Activated CD4-positive, alpha-beta T cell treated with anti-CD3 and anti-CD28 coated beads, Interleukin-2, amount 50 U/mL, for 48 hours (primary cell): ENCODE measurements around the gene KRT13.

ENCODE experiments used
- DNase-seq, 2 experiments: peaks; one replicate each; pipeline ENCODE4 v3.0.0-alpha.2; 2020

KRT13 gene

GRCh38 chr17:41518789-41519449 lies 13.5 kb upstream of the KRT13 start, which contains the start of gene KRT15:
TSS of gene KRT15 (minus strand) at chr17:41518890. CDS start at chr17:41518827, 63 bp downstream.
- no peak for DNase-seq

GRCh38 chr17:41518031-41518430 lies 12.6 kb upstream of the KRT13 start:
- no peak for DNase-seq

- no peak for DNase-seq
These were observed 11.4 kb upstream of the KRT13 start for GRCh38 chr17:41516830-41517283.

DNA sequence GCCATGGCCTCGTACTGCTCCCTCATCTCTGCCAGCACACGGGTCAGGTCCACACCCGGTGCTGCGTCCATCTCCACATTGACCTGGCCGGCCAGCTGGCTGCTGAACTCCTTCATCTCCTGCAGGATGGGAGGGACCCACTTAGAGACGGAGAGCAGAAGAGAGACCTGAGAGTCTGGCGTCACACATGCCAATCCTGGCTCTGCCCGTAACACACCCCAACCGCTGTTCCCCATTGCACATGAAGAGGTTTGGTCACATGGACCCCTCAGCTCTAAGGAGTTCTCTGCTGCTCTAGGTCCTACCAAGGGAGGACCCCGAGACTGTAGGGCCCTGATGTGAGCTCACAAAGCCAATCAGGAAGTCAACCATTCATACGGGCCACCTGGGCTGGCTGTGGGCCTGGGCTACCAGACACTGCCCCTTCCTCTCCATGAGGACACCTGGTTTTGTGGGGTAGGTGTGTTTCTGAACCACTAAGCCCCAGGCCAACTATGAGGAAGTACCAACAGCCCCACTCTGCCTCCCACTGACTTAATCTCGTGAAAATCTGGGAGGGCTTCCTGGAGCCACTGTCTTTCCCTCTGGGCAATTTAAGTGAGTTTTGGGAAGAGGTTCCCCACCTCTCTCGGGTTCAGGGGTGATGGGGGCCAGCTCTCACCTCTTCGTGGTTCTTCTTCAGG lies 10.9 kb upstream of the KRT13 start:
- no peak for DNase-seq

GRCh38 chr17:41513168-41513547 lies 7.7 kb upstream of the KRT13 start:
- DNase-seq: no peak

- DNase-seq: no peak
These were observed 7.2 kb upstream of the KRT13 start for GRCh38 chr17:41512546-41513167.

GRCh38 chr17:41511716-41512115 lies 6.3 kb upstream of the KRT13 start:
- no peak for DNase-seq

DNA sequence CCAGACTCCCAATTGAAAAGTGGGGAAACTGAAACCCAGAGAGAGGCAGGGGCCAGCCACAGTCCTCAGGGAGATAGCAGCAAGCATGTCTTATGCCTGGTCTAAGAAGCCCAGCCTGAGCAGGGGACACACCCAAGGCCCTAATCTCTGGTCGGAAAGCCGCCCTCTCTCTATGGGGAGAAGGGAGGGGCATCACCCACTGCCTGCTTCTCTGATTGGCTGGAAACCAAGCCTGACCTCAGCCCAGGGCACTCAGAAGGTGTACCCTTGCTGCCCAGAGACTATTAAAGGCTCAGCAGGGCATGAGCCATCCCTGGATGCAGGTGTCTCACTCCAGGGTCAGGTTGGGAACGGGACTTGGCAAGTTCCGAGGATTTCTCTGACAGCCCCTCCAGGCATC lies 5.7 kb upstream of the KRT13 start:
- DNase-seq: no peak

DNA sequence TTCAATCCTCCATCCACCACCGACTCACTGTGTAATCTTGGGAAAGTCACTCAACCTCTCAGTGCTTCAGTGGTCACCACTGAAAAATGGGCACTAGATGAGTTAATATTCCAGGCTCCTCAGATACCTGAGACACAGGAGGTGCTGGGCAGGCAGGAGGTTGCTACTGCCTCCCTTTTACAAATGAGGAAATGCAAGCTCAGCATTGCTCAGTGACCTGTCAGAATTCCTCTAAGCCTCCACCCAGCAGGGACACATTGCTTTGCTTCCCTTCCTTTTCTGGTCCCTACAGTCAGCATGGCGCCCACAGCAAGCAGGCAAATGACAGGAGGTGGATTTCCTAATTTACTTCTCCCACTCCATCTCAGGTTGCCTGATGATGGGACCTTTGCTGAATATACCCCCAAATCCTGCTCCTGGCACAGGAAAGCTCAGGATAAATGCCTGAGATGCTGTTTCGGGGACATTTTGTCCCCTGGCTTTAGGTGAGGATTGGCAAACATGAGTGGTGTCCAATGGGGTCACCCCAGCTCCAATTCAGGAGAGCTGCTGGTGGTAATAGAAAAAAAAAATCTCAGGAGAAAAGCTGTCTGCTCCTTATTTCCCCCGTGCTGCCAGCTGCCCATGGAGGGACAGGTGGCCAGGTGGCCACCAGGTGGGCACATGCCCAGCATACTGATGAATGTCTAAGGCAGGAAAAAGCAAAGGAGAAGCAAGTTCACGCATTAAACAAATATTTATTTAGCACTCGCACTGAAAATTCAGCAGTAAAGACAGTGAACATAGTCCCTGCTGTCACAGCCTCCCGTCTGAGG lies 5.0 kb upstream of the KRT13 start:
- no peak for DNase-seq

DNA sequence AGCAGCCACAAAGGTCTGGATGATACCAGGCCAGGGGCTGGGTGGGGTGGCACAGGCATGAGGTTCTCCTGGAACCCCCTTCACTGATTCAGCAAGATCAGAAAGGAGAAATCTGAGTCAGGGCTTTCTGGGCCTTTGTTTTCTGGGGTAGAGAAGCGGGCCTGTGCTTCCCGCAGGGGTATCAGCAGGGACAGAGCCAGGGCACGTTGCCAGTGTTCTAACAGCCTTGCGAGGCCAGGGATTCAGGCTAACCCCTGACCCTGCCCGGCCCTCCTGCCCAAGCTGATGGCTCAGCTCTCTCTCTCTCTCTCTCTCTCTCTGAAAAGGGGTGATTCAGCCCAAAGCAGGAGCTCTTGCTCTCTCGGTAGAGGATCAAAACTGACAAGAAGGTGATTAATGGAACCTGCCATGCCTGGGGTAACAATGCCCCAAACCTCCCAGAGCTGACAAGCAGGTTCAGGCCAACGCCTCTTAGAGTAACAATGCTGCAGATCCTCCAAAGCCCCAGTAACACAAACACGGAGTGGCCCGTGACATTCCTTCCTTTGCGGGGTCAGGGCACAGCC lies 2.0 kb upstream of the KRT13 start:
- DNase-seq: no peak

GRCh38 chr17:41505809-41506767 lies 676 bp upstream of the KRT13 start:
- DNase-seq: no peak

GRCh38 chr17:41504246-41504977 lies 1.0 kb downstream of the KRT13 start:
- no peak for DNase-seq

GRCh38 chr17:41503202-41503601 lies 2.2 kb downstream of the KRT13 start:
- no peak for DNase-seq

- DNase-seq: no peak
These were observed 5.1 kb downstream of the KRT13 start for GRCh38 chr17:41500131-41500911.

- no peak for DNase-seq
These were observed 5.7 kb downstream of the KRT13 start for GRCh38 chr17:41499714-41500113.

GRCh38 chr17:41498276-41498675 lies 7.1 kb downstream of the KRT13 start:
- no peak for DNase-seq

GRCh38 chr17:41496803-41497484 lies 8.5 kb downstream of the KRT13 start:
- DNase-seq: peak; percentile 79 to 83

GRCh38 chr17:41494524-41494923 lies 10.9 kb downstream of the KRT13 start:
- DNase-seq: no peak

DNA sequence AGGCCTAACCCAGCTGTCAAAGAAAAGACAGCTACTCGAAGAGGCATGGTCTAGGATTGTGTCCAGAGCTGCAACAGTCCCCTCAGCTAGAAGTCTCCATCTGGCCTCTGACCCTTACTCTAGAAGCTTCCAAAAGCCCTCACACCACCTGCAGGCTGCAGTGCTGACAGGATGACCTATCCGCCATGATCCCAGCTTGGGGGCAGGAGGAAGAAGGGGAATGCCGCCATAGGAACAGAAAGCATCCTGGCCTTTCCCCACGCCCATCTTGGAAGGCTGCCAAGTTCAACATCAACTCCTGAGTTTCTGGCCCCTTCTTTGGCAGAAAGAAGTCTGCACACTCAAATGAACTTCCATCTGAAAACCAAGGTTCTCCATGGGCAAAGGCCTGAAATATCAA lies 12.6 kb downstream of the KRT13 start:
- no peak for DNase-seq

DNA sequence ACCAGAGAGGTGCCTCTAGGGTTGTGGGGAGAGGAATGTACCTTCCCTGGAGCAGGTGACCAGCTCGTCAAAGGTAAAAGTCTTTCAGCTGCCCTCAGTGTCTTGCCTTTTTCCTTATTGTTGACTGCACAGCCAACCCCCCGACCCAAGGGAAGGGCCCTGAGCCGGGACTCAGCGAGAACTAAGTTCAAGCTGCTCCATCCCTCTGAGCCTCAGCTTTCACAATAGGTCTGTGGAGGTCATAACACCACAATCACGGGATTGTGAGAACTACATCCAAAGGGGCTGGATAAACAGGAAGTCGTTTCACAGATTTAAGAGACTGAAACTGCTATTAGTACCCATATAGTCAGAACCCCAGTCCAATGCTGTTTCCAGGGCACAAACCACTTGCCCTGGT lies 13.1 kb downstream of the KRT13 start:
- no peak for DNase-seq
